ENCODE data around the gene ATAT1. TPM values are rescaled to one million over a fixed set of nuclear protein-coding genes. Genes with fewer than 3 reads are reported as not detected.

The ATAT1 gene
- 4.6 and 5.3 TPM in 2 replicates for total RNA-seq

GRCh38 chr6:30626484-30627366, at the start of gene ATAT1:
TSS of gene ATAT1 (plus strand) at chr6:30626874.

GRCh38 chr6:30616811-30617564, 9.7 kb upstream of the ATAT1 start, which contains the start of gene PPP1R10:
TSS of gene PPP1R10 (minus strand) at chr6:30617243. CDS start at chr6:30609944, 7,299 bp downstream.

GRCh38 chr6:30617565-30618269, 9.0 kb upstream of the ATAT1 start, which contains the start of gene MRPS18B:
TSS of gene MRPS18B (plus strand) at chr6:30617840. CDS start at chr6:30617866, 26 bp downstream.

DNA sequence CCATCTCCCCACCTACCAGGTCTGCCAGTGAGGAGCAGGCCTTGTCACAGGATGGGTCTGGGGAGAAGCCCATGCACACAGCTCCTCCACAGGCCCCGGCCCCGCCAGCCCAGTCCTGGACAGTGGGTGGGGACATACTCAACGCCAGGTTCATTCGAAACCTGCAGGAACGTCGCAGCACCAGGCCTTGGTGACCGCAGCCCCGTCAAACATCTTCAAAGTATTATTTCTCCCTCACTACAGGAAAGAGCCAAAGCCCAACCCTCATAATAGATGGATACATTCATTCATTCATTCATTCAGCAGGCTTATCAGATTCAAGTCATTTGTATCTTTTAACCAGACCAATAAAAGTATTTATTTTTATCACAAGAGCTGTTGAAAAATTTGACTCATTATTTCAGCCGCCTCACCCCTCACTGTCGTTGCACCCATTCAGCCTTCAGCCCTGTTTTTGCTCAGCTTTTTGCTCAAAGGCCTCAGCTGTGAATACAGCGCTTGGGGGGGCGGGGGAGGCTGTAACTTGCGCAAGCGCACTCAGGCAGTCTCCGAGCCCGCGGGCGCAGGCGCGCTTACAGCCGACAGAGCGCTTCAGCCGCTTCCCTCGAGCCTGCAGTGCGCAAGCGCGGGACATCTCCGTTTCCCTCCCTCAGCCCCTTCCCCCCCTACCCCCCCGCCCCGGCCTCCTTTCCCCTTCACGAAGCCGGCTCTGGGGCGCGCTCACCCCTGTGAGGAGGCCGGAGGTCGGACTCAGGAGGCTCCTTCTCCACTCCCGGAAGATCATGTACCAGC, 20.0 kb downstream of the ATAT1 start, which contains the start of gene C6orf136:
TSS of gene C6orf136 (plus strand) at position 684 of the 792 bp plus-strand sequence. CDS start at position 783, 99 bp downstream.

DNA sequence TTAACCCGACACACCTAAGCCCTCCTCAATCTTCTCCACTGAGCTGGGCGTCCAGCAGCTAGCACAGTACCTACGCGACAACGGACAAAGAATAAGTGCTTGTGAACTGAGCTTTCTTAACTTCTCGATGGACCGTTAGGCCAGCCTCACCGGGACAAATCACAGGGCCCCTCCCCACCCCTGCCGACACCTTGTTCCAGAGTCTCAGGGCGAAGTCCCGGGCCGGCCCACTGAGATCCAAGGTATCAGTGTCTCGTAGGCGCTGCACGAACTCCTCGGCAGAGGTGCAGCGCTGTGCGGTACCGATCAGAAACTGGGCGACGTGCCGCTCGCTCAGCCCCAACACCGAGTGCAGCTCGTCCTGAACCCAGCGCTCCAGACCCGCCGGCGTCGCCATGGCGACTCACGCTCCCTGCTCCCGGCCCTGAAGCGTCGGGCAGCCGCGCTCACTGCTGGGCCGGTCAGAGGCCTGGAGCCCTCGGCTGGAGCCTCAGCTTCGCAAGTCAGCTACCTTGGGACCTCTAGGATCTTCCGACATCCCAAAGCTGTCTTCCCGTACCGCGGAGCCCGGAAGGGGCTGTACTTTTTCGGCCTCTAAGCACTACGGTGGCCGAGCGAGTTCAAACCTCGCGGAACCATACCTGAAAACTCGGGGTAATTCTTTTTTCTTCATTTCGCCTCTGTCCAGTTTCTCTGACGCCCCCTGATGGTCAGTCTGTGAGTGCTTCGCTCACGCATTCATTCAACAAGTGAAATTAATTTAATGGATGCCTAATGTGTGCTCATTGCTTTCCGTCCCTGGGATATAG, 46.0 kb downstream of the ATAT1 start, which contains the start of gene DHX16:
TSS of gene DHX16 (minus strand) at position 562 of the 809 bp plus-strand sequence. CDS start at position 397, 165 bp downstream.

DNA sequence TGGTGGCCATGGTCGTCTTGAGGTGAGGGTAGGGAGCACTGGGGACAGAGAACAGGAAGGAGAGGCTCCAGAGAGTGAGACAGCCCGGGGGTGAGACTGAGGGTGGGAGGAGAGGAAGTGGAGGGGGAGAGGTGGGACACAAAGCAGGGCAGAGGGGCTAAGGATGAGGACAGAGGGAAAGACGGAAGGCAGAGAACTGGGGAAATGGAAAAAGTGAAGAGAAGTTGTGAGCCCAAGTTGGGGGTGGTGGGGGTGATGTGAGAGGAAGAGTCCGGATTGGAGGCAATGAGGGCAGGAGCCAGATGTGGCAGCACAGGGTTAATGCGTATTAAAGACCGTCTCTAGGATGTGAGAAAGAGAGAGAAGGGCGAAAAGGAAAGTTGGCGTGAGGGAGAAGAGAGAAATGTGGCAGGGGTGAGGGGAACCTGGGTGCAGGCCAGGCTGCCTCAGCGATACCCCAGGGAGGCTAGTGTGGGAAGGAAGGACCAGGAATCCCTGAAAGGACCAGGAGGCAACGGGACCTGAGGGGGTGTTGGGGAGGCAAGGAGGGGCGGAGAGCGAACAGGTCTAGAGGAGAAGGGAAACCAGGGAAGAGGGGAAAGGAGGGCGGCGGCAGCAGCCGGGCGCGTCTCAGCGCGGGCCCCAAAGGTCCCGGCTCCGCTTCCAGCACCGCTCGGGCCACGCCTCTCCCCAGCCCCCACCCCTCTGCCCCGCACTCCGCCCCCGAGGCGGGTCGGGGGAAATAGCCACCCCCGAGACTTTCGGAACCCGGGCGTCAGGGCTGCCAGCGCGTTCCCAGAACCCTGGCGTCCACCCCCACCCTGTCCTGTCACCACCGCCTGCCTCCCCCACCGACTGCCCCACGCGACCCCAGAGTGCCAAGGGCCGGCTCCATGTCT, 59.6 kb downstream of the ATAT1 start, which contains the start of gene PPP1R18:
TSS of gene PPP1R18 (minus strand) at position 637 of the 899 bp plus-strand sequence. CDS start at position 10, 627 bp downstream.

DNA sequence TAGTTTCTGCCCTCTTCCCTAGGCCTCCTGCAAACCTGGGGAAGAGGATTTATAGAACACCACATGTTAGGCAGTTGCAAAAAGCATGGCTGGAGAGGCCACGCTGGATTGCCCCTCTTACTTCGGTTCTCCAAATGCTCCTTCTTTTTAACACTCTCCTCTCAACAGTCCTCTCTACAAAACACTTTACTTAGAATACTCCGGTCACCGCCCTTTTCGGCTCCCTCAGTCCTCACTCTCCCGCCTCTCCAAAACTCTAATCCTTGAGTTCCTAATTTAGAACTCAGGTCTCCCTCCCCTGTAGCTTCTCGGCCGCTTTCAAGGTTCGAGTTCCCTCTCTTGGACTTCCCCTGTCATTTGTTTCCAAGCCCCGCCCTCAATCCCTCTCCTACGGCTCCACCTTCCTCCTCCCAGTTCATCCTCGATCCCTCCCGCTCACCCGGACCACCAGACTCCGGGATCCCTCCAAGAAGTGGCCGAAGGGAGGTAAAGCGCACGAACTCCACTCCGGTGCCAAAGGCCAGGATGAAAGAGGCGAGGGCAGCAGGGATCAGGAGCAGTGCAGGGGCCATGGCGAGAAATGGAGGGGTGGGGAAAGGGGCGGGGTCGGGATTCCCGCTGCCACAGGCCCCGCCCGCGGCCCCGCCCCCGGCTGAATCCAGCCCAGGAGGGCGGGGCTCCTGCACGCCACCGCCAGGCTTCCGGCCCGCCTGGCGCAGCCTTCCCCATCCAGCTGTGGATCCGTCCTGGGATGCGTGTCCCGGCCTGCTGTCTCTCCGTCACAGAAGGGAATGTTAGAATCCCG, 63.9 kb downstream of the ATAT1 start, which contains the start of gene NRM:
TSS of gene NRM (minus strand) at position 582 of the 805 bp plus-strand sequence. CDS start at position 572, 10 bp downstream.

Other genes with a start within 250 kb of the ATAT1 start
- gene HLA-E, start 137.4 kb upstream of the ATAT1 start, total RNA-seq, result 130 and 131 TPM in 2 replicates
- 36.1 and 49.5 TPM in 2 replicates for gene GNL1, start 70.4 kb upstream of the ATAT1 start, total RNA-seq
- 2.9 and 8.5 TPM in 2 replicates for gene PRR3, start 69.6 kb upstream of the ATAT1 start, total RNA-seq
- 43.1 and 44.7 TPM in 2 replicates for gene ABCF1, start 55.4 kb upstream of the ATAT1 start, total RNA-seq
- gene PPP1R10, start 9.6 kb upstream of the ATAT1 start, total RNA-seq, result 16.3 and 29.3 TPM in 2 replicates
- gene MRPS18B, start 9.0 kb upstream of the ATAT1 start, total RNA-seq, result 46.5 and 60.3 TPM in 2 replicates
- 10.2 and 10.6 TPM in 2 replicates for gene C6orf136, start 20.3 kb downstream of the ATAT1 start, total RNA-seq
- gene DHX16, start 46.1 kb downstream of the ATAT1 start, total RNA-seq, result 25.9 and 36.0 TPM in 2 replicates
- gene PPP1R18, start 59.8 kb downstream of the ATAT1 start, total RNA-seq, result 34.1 and 44.7 TPM in 2 replicates
- 7.4 and 13.3 TPM in 2 replicates for gene NRM, start 64.1 kb downstream of the ATAT1 start, total RNA-seq
- gene MDC1, start 90.4 kb downstream of the ATAT1 start, total RNA-seq, result 13.8 and 15.9 TPM in 2 replicates
- 601 and 896 TPM in 2 replicates for gene TUBB, start 93.5 kb downstream of the ATAT1 start, total RNA-seq
- 32.4 and 36.5 TPM in 2 replicates for gene FLOT1, start 115.8 kb downstream of the ATAT1 start, total RNA-seq
- 285 and 337 TPM in 2 replicates for gene IER3, start 117.7 kb downstream of the ATAT1 start, total RNA-seq